ENCODE results near the gene ASAP2.

Gene ASAP2

GRCh38 chr2:9184361-9184760, 22.3 kb upstream of the ASAP2 start:
- no peak for DNase-seq

GRCh38 chr2:9187620-9188214, 18.9 kb upstream of the ASAP2 start:
- DNase-seq: no peak

- DNase-seq: no peak
These were observed 17.8 kb upstream of the ASAP2 start for GRCh38 chr2:9188823-9189222.

- DNase-seq: no peak
These were observed 16.7 kb upstream of the ASAP2 start for GRCh38 chr2:9189901-9190300.

GRCh38 chr2:9191041-9191481, 15.6 kb upstream of the ASAP2 start:
- DNase-seq: no peak

- no peak for DNase-seq
These were observed 13.9 kb upstream of the ASAP2 start for GRCh38 chr2:9192712-9193111.

- DNase-seq: no peak
These were observed 12.3 kb upstream of the ASAP2 start for GRCh38 chr2:9194352-9194751.

GRCh38 chr2:9196637-9197036, 10.0 kb upstream of the ASAP2 start:
- no peak for DNase-seq

GRCh38 chr2:9197916-9198315, 8.7 kb upstream of the ASAP2 start:
- no peak for DNase-seq

GRCh38 chr2:9199716-9200632, 6.6 kb upstream of the ASAP2 start:
- DNase-seq: no peak

- no peak for DNase-seq
These were observed 6.0 kb upstream of the ASAP2 start for GRCh38 chr2:9200633-9201015.

- no peak for DNase-seq
These were observed 5.3 kb upstream of the ASAP2 start for GRCh38 chr2:9201185-9201891.

GRCh38 chr2:9203006-9203405, 3.6 kb upstream of the ASAP2 start:
- DNase-seq: no peak

GRCh38 chr2:9203876-9204275, 2.7 kb upstream of the ASAP2 start:
- no peak for DNase-seq

GRCh38 chr2:9204939-9205338, 1.7 kb upstream of the ASAP2 start:
- no peak for DNase-seq

GRCh38 chr2:9205486-9205885, 1.1 kb upstream of the ASAP2 start:
- DNase-seq: no peak

GRCh38 chr2:9206991-9207640, 504 bp downstream of the ASAP2 start:
- DNase-seq: no peak

GRCh38 chr2:9207641-9208311, 1.2 kb downstream of the ASAP2 start:
- peak; percentile 6 for DNase-seq

GRCh38 chr2:9208875-9209274, 2.3 kb downstream of the ASAP2 start:
- DNase-seq: no peak

- DNase-seq: no peak
These were observed 3.4 kb downstream of the ASAP2 start for GRCh38 chr2:9210030-9210429.

- no peak for DNase-seq
These were observed 4.9 kb downstream of the ASAP2 start for GRCh38 chr2:9211496-9211895.

GRCh38 chr2:9212010-9212635, 5.5 kb downstream of the ASAP2 start:
- no peak for DNase-seq

Data from NCI-H774 (cell line).